HG02884 (cell line): Measurements from ENCODE around the gene RHOU.

Source experiments
- ATAC-seq: cut with Tn5 transposase; IDR thresholded peaks from one replicate; pipeline ENCODE4 v1.9.1; 2021; ENCODE audit warnings: mild to moderate bottlenecking, moderate library complexity; ENCODE audit not compliant: unreplicated experiment

RHOU gene

DNA sequence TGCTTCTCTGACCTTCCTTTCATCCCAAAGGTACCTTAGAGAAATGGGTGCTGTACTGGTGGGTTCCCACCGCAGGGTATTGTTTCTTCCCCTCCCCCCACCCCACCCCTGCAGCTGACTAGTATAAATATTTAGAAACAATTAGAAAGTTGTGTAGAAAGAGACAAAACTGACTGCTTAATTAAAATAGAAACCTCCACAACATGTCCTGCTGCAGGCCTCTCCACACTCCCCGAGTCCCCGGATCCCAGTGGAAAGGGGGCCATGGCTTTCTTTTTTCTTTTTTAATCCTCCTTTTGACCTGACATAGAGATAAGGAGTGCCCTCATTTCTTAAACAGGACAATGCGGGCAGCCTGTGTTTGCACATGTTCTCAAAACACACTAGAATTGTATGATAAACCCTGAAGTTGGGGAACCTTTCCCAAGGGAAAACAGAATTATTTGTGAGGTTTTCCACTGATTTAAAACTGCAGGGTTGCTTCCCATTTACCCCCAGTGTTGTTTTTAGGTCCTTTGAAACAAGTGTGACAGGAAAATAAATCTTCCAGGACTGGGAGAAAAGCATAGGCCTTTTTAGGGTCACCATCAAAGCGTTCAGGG is 1.7 kb downstream of the RHOU start:
- ATAC-seq = no peak

DNA sequence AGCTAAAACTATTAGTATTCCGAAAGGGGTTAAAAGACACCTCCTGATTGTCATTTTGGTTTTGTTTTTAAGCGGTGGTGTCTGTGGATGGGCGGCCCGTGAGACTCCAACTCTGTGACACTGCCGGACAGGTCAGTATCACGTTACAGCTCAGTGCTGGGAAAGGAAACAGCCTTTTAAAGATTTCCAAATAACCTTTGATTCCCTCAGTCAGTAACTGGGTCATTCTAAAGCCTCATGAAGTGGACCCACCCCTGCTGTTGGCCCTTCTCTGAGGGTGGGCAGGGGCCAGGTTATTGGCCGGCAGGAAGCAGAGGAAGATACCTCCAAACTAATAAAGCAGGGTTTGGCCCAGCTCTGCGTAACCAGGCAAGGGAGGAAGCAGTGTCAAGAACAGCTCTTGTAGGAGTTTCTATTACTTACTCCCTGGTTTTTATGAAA is 2.3 kb downstream of the RHOU start:
- ATAC-seq = no peak

DNA sequence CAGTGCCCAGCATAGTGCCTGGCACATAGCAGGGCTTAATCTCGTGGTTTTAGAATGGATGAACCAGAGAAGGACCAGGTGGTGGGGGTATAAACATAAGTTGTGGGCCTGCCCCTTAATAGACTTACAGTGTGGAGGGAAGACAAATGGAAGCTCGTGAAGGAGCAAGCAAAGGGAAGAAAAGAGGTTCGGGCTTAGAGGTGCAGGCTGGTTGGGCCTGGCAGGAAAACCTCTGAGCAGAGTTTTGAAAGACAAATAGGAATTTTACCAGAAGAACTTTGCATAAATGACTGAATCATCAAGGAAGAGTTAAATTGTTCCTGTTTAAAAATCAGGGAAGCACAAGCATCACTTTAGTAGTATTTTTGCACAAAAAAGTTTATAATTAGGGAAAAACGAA is 4.5 kb downstream of the RHOU start:
- ATAC-seq = no peak

DNA sequence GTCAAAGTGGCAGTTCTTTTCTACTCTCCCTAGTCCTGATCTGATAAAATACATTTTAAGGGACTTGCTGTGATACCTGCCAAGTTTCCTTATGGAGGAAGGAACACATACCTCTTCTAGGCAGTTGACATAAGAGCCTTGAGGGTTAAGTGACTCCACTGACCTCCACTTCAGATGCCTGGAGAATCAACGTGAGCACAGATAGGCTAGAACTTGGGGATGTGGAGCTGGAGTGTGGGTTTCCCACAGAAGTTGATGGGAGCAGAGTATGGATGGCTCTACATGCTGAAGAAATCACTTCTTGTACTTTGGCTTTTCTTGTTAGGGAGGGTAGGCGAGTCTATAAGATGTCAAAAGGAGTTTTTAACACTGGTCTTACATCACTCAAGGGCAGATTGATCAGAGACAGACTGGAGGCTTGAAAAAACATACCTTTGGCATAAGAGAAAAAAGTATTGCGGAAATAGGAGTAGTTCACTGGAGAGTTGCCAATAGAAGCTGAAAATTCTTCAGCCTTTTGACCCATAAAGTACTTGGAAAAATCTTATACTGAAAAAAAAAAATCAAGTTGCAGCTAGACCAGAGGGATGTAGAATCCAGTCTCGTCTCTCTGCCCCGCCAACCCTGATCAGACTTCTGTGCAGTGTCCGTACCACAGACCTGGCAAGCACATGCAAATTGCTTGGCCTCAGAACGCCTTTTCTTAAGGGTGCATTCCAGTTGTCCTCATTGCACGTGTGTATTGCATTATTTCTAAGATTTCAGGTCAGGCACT is 5.5 kb downstream of the RHOU start:
- no peak for ATAC-seq

DNA sequence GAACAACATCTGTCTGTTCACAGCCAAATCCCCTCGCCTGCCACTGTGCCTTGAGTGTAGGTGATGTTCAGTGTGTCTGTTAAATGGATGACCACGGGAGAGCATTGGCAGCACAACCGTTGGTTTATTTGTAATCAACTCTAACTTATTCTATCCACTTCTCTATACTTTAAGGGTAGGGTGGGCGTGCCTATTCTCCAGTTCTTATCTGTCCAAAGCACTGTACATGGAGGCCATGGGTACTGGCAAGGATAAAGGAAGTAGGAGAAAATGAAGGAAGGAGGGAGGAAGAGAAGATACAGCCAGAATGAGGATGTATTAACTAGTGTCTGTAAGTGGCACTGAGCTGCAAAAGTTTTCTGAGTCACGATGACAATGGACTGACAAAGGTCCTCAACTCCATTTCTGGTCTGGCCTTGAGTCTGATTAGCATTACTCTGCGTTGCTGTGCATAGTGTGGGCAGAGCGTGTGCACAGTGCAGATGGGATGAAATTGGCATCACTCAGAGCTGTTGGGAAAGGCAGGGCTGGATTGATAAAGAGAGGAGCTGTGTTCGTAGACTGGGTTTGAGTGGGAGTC is 7.1 kb downstream of the RHOU start:
- ATAC-seq = no peak

DNA sequence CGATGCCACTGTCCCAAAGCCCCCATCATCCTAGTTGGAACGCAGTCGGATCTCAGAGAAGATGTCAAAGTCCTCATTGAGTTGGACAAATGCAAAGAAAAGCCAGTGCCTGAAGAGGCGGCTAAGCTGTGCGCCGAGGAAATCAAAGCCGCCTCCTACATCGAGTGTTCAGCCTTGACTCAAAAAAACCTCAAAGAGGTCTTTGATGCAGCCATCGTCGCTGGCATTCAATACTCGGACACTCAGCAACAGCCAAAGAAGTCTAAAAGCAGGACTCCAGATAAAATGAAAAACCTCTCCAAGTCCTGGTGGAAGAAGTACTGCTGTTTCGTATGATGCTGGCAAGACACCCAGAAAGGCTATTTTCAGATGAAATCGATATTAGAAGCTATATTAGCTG is 8.1 kb downstream of the RHOU start:
- no peak for ATAC-seq

DNA sequence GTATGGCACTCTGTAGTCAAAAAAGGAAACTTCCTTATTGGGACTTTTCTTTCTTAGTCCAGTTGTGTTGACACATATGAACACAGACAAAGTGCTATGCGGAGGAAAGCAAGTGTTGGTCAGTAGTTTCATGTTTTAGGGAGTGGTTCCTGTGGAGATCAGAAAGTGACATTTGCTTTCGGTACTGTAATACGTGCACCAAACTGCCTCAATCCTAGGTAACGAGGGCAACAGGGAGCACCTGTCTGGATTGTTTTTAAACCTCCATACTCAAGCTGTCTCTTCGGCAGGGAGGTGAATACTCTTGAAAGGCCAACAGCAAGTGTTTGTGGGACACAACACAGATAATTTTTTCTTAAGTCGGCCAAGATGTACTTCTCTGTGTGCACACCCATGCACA is 9.1 kb downstream of the RHOU start:
- no peak for ATAC-seq

DNA sequence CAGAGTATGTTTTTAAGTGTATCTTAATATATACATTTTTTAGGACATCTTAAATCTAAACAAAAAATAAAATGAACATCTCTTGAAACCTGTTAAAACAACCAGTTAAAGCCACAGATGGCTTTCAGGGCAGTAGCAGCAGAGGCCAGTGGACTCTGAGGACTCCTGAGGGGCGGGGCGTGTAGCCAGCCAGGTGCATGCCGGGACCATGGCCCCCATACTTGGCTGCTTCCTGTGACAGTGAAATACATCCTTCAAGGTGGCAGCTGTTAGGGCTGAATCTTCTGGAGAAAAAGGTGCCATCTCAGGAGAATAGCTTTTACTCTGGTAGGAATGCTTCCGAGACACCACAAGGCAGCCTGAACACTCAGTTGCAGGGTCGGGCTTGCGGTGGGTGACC is 9.6 kb downstream of the RHOU start:
- ATAC-seq = no peak

DNA sequence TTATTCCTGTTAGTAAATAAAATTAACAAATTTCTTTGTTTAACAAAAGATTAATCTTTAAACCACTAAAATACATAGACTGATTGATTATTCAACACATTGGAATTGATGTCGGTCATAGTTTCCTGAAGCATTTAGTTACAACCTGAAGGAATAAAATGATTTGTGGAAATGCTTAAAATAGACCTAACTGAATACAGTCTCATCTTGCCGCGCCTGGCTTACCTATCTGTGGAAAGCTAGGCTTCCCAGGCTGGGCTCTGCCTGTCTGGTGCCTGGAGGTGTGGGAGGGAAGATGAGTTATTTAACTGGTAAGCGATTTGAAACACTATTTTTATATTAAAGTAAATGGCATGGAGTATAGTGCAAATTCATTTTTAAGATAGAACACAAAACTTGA is 10.2 kb downstream of the RHOU start:
- no peak for ATAC-seq

DNA sequence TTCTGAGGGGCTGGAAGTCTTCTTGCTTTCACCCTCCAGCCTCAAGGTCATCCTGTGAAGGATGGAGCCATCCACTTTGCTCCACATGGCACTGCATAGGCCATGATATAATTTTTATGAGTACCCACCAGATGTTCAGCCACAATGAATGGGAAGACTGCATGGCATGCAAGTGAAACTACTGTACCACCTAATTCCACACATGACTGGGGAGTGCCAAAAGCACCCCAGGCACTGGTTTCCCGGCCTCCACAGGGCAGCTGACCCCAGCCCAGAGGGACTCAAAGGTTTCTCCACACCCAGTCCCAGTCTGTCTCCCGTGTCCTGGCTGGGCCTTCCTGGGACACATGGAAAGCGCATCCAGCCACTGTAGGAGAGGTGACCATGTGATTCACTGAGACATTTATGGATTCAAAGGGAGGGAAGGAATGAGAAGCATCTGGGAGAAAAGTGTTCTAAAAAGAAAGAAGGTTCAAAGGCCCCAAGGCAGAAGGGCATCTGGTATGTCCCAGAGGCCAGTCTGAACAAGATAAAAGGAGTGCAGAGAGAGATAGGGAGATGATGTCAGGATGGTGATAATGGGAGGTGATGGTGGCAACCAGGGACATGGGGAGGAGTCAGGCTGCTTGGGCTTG is 12.1 kb downstream of the RHOU start:
- ATAC-seq = no peak

- ATAC-seq = no peak
These were observed 12.8 kb downstream of the RHOU start for GRCh38 chr1:228748029-228748428.

DNA sequence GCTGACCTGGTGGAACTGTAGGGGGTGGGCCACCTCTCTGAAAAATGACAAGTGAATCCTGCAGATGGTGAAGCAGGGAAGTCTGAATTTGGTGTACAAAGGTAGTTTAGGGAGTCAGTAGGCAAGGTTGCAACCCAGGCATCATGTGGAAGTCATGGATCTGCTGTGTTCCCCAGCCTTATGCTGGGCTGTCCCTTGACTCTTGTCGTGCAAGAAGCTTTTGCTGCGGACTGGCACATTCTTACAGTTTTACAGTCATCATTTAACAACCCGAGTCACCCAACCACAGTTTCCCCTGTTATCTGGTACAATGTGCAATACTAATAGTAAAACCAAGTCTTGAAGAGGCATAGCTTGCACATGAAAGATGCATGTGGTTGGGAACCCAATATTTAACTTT is 13.2 kb downstream of the RHOU start:
- ATAC-seq = no peak

DNA sequence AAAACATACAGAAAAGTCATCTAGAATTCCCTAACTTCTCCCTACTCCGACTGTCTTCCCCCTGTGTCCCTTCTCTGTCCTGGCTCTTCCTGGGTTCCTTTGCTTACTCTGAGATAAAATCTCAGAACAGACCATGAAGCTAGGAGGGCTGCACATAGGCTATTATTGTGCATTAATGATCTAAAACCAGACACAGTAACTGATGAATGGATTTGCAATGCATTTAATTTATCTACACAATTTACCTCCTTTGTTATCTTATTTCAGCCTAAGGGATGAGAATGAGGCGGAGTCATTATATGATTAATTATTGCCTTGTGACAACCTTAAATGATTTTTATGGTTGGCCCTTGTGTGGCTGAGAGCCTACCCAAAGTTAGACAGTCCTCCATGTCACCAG is 14.5 kb downstream of the RHOU start:
- ATAC-seq = no peak

GRCh38 chr1:228750915-228751314 is 15.6 kb downstream of the RHOU start:
- no peak for ATAC-seq

DNA sequence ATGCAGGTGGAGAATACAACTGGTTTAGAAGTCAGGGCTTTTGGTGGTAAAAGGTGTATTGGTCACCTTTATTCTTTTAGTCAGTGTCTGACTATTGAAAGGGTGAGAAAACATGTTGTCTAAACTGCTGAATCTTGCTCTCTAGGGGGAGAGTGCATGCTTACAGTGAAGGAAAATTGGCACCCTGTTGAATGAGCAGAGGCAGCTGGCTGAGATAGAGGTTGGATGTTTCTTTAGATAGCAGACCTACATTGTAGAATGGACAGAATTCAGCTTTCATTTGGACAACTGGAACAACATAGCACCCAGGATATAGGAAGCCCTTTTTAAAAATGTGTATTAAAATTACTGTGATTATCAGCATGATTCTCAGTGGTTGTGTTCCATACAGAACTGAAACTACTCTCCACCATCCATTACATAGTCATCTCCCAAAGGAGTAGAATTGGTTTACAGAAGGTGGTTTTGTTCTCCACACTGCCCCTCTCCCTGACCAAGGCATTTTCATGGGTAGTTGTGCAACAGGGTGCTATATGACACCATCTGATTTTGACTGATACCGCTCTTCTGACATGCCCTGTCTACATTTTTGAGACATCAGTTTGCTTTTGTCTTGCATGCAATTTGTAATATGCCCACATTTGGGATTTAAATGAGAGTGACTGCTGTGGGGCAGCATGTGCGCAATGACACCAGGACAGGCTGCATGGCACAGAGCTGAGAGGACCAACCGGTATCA is 16.2 kb downstream of the RHOU start:
- no peak for ATAC-seq

DNA sequence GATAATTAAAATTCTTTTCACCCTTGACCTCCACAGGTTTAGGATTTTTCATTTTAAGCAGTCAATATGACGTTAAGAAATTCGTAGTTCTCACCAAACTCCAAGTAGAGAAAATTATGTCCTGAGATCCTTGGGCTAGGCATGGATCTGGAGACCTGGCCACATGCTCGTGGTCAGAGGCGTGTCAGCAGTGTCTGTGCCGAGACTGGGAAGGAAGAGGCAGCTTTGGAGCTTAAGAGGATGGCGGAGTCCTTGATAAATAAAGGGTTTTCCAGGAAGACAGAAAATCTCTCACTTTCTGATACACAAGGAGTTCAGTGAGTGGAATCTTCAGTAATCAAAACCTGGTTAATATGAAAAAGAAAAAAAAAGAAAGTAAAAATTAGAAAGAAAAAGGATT is 17.0 kb downstream of the RHOU start:
- ATAC-seq = no peak

GRCh38 chr1:228752675-228753265 is 17.5 kb downstream of the RHOU start:
- ATAC-seq = no peak

DNA sequence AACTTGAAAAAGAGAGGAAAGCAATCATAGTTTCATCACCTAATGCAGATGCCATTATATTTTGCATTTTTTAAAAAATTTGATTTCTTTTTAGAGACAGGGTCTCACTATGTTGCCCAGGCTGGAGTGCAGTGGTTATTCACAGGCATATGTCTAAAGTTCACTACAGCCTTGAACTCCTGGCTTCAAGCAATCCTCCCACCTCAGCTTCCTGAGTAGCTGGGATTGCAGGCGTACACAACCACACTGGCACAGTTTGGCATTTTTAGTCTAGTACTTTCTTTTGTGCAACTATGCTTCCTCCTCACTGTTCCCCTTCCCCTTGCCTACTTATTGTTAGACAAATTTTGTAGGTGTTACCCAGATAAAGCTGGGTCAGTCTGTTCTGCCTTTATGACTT is 18.0 kb downstream of the RHOU start:
- no peak for ATAC-seq

- no peak for ATAC-seq
These were observed 18.6 kb downstream of the RHOU start for GRCh38 chr1:228753786-228754360.

GRCh38 chr1:228754646-228755268 is 19.5 kb downstream of the RHOU start:
- ATAC-seq = no peak
